Muscle layer of duodenum (tissue), 2 donors: ENCODE data around the gene ZBTB45.
A peak's percentile ranks its signal among the peaks of the same experiment; 100 is the strongest.
"Not testable (repeated sequence)": the region's sequence is repeated elsewhere in the genome, so short reads cannot be mapped to it uniquely, and the experiment has no call there.

ENCODE experiments used
- H3K27ac ChIP-seq: one replicate; pipeline ENCODE4 v1.7.0; 2013; ENCODE audit warnings: mild to moderate bottlenecking, low read length
- H3K27me3 ChIP-seq: one replicate; pipeline ENCODE4 v1.7.0; 2013; ENCODE audit warnings: low read depth, mild to moderate bottlenecking, control low read depth, low read length
- H3K36me3 ChIP-seq, 2 donors: one replicate each; pipeline ENCODE4 v1.7.0; 2013; ENCODE audit warnings: low read length in 2 of 2, control low read depth in 1 of 2, mild to moderate bottlenecking in 1 of 2; ENCODE audit not compliant: insufficient read depth in 2 of 2, control insufficient read depth in 1 of 2
- H3K4me1 ChIP-seq, 2 donors: one replicate each; pipeline ENCODE4 v1.7.0; 2013; ENCODE audit warnings: low read length in 2 of 2, mild to moderate bottlenecking in 2 of 2, control low read depth in 1 of 2, moderate library complexity in 1 of 2; ENCODE audit not compliant: insufficient read depth in 2 of 2, control insufficient read depth in 1 of 2
- H3K4me3 ChIP-seq, 2 donors: one replicate each; pipeline ENCODE4 v1.7.0; 2013; ENCODE audit warnings: low read length in 2 of 2, low read depth in 1 of 2, mild to moderate bottlenecking in 1 of 2
- H3K9me3 ChIP-seq, 2 donors: one replicate each; pipeline ENCODE4 v1.7.0; 2013; ENCODE audit warnings: low read length in 2 of 2, control low read depth in 1 of 2, mild to moderate bottlenecking in 1 of 2; ENCODE audit not compliant: control insufficient read depth in 1 of 2
- donor health status: healthy.

ZBTB45 gene

DNA sequence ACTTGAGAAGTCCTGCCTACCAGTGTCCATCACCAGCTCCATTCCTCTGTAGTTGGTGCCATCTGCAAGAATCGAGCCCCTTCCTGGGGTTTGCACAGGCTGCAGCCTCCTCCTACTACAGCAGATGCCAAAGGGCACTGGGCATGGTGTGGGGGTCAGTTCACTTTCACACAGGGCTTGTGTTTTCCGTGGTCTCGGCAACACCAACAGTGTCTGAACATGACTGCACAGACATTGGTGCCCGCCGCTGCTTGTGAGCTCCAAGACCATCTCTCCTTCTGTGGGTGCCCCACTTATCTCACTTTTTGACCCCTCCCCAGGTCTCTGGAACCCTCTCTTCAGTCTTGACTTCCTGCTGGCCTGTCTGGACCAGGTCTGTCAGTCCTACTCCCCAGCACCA, 28.2 kb downstream of the ZBTB45 start:
- Histone ChIP-seq H3K27me3 (no peaks in the 10 kb centered on the region), H3K27ac (no peak overlapping the region), H3K4me1 (no peaks in the 10 kb centered on the region)

DNA sequence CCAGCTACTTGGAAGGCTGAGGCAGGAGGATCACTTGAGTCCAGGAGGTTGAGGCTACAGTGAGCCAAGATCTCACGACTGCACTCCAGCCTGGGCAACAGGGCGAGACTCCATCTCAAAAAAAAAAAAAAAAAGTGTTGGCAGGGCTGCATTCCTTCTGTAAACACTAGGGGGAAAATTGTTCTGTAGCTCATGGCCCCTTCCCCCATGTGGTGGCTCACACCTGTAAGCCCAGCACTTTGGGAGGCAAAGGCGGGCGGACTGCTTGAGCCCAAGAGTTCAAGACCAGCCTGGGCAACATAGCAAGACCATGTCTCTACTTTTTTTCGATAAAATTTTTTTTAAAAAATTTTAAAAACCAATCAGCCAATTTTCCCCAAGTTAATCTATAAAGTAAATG, 35.3 kb downstream of the ZBTB45 start:
- not testable (repeated sequence) for H3K27me3 ChIP-seq, H3K4me3 ChIP-seq, H3K9me3 ChIP-seq, H3K4me1 ChIP-seq, H3K27ac ChIP-seq
- peaks cover 4 to 26% of the 10 kb centered on the region in 2 donors for H3K36me3 ChIP-seq

More for the DNA sequence above, 28.2 kb downstream of the ZBTB45 start:
- H3K4me3 ChIP-seq = no peak overlapping the region
- no peaks in the 10 kb centered on the region for H3K9me3 ChIP-seq
- H3K36me3 ChIP-seq = no peaks in the 10 kb centered on the region

DNA sequence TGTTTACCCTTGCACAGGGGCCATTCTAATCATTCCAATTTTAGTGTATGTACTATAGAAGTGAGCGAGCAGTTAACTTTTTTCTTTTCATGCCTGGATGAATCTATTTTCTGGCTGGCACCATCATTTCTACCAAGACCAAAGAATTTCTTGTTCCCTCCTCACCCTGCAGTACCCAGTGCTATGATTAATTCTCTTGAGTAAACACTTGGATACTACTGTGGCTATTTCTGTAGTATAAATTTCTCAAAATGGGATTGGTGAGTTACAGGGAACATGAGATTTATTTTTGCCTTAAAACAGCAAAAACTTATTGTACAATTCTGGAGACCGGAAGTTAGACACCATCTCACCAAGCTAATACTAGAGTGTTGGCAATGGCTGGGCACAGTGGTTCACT, 35.8 kb downstream of the ZBTB45 start:
- Histone ChIP-seq H3K36me3 (peaks cover 4 to 32% of the 10 kb centered on the region in 2 donors), H3K27me3 (no peaks in the 10 kb centered on the region), H3K4me3 (no peak overlapping the region), H3K27ac (no peak overlapping the region), H3K4me1 (no peaks in the 10 kb centered on the region), H3K9me3 (no peaks in the 10 kb centered on the region)

DNA sequence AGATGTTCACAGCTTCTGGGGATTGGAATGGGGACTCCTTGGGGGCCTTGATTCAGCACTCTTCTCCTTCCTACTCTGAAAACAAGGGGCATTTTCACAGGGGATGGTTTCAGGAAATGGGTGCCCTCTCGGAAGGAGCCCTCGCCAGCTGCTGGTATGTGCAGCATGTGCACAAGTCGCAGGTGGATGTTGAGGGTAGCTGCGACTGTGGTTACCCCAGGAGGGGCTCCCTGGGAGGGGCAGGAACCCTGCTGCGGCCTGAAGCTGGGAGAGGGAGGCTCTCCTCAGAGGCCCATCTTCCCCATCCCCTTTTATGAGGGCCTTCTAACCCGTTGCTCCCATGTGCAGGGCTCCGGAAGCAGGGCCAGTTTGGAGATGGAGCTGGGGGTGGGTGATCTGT, 37.2 kb downstream of the ZBTB45 start:
- Histone ChIP-seq H3K27me3 (no peaks in the 10 kb centered on the region), H3K9me3 (no peaks in the 10 kb centered on the region), H3K4me1 (no peaks in the 10 kb centered on the region), H3K36me3 (peaks cover 4 to 34% of the 10 kb centered on the region in 2 donors), H3K4me3 (no peak overlapping the region), H3K27ac (no peak overlapping the region)

DNA sequence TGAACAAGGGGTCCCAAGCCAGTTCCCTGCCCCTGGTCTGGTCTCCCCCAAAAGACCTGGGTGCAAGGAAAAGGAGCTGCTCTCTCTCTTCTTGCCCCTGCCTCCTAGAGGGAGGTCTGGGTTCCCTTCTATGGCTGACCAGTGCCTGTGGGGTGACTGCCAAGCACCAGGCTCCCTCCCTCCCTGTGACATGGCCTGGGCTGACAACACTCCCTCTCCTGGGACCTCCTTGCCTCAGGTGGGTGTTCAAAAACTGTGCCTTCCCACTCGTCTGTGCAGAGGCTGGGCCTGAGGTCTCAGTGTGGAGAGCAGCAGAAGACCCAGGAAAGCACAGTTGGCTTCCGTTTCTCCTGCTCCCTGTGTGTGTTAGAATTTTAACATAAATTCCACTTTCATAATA, 38.8 kb downstream of the ZBTB45 start:
- Histone ChIP-seq H3K4me1 (peaks cover 4 to 10% of the 10 kb centered on the region in 2 donors), H3K9me3 (no peaks in the 10 kb centered on the region), H3K4me3 (no peak overlapping the region), H3K27me3 (no peaks in the 10 kb centered on the region), H3K36me3 (peaks cover 4 to 34% of the 10 kb centered on the region in 2 donors), H3K27ac (no peak overlapping the region)

DNA sequence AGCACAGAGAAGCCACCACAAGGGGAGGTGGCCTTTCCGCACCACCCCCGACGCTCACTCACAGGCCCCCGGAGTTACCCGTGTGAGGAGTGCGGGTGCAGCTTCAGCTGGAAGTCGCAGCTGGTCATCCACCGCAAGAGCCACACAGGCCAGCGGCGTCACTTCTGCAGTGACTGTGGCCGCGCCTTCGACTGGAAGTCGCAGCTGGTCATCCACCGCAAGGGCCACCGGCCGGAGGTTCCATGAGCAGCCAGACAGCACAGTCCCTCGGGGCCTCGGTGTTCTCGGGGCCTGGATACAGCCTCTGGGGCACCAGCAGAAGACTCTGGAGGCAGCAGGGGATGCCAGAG, 39.2 kb downstream of the ZBTB45 start:
- H3K9me3 ChIP-seq = no peaks in the 10 kb centered on the region
- H3K4me3 ChIP-seq = no peak overlapping the region
- H3K27me3 ChIP-seq = no peaks in the 10 kb centered on the region
- peaks cover 4 to 34% of the 10 kb centered on the region in 2 donors for H3K36me3 ChIP-seq
- H3K4me1 ChIP-seq = peaks cover 4 to 10% of the 10 kb centered on the region in 2 donors
- H3K27ac ChIP-seq = no peak overlapping the region

DNA sequence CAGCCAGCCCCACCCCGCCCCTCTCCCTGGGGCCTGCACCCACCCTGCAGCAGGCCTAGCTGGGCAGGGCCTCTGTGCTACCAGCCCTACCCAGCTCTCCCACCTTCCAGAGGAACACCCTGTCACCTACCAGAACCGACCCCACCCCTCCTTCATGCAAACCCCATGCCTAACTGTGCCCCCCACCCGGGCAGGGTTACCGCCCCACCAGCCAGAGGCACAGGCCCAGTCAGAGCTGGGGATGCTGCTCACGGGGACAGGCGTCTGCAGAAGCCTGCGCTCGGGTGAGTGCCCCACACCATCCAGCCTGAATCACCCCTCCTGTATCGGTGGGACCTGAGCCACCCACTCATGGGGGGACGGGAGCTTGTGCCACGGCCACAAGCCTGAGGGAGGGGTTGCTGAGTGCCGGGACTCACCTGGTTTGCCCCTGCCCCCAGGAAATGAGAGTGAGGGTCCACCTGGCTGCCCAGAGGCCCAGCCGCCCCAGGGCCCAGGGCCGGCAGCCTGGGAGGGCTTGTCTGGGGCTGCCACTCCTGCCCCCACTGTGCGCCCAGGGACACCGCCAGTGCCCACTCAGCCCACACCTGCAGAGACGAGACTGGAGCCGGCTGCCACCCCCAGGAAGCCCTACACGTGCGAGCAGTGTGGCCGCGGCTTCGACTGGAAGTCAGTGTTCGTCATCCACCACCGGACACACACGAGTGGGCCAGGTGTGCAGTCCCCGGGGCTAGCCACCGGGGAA, 39.7 kb downstream of the ZBTB45 start:
- no peaks in the 10 kb centered on the region for H3K27me3 ChIP-seq
- H3K4me3 ChIP-seq = no peak overlapping the region
- peaks cover 4 to 34% of the 10 kb centered on the region in 2 donors for H3K36me3 ChIP-seq
- no peaks in the 10 kb centered on the region for H3K9me3 ChIP-seq
- H3K4me1 ChIP-seq = peaks cover 4 to 15% of the 10 kb centered on the region in 2 donors
- no peak overlapping the region for H3K27ac ChIP-seq

DNA sequence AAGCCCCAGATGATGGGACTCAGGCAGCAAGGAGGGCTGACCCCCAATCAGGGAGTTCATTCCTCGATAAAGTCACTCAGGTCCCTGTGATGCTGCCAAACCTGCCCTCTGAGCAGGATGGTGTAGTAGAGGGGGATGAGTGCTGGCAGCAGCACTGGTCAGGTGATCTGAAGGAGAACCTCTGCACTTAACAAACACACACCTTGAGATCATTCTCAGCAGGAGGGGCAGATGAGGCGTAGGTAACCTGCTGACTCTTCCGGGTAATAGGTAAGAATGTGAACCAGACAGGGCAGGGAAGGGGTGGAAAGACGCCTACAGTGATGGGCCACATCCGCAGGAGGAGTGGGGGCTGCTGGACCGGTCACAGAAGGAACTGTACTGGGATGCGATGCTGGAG, 40.3 kb downstream of the ZBTB45 start:
- Histone ChIP-seq H3K36me3 (peaks cover 4 to 34% of the 10 kb centered on the region in 2 donors), H3K27me3 (no peaks in the 10 kb centered on the region), H3K4me3 (no peak overlapping the region), H3K9me3 (no peaks in the 10 kb centered on the region), H3K4me1 (peaks cover 4 to 16% of the 10 kb centered on the region in 2 donors), H3K27ac (no peak overlapping the region)

DNA sequence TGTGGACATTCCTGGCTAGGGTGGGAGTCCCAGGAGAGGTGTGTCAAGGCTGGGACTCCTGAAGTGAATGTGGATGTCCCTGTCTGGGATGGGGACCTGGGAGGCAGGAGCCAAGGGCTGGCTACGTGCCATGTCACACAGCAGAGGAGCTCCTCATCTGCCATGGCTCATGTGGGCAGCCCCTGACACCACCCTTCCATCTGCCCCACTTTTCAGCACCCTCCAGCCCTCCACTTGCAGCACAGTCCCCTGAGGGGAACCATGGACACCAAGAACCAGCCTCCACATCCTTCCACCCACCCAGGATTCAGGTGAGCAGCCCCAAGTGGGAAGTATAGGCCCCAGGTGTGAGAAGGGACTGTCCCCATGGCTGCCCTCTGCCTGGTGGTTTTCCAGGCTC, 41.7 kb downstream of the ZBTB45 start:
- Histone ChIP-seq H3K27ac (no peak overlapping the region), H3K27me3 (no peaks in the 10 kb centered on the region), H3K4me3 (no peak overlapping the region), H3K9me3 (no peaks in the 10 kb centered on the region), H3K36me3 (peaks cover 4 to 43% of the 10 kb centered on the region in 2 donors), H3K4me1 (peaks cover 4 to 16% of the 10 kb centered on the region in 2 donors)

DNA sequence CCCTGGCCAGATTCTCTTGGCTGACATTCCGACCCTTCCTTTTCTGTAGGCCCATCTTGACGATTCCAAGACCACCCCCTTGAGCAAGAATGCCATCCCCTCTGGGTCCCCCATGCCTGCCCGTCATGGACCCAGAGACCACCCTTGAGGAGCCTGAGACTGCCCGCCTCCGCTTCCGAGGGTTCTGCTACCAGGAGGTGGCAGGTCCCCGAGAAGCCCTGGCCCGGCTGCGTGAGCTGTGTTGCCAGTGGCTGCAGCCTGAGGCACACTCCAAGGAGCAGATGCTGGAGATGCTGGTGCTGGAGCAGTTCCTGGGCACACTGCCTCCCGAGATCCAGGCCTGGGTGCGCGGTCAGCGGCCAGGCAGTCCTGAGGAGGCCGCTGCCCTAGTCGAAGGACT, 42.5 kb downstream of the ZBTB45 start:
- H3K9me3 ChIP-seq = no peaks in the 10 kb centered on the region
- peak overlapping the region; percentile 91 for H3K27ac ChIP-seq
- H3K4me3 ChIP-seq = peak overlapping the region; percentile 73 to 76
- H3K4me1 ChIP-seq = peaks cover 4 to 16% of the 10 kb centered on the region in 2 donors
- H3K27me3 ChIP-seq = no peaks in the 10 kb centered on the region
- H3K36me3 ChIP-seq = peaks cover 11 to 48% of the 10 kb centered on the region in 2 donors

DNA sequence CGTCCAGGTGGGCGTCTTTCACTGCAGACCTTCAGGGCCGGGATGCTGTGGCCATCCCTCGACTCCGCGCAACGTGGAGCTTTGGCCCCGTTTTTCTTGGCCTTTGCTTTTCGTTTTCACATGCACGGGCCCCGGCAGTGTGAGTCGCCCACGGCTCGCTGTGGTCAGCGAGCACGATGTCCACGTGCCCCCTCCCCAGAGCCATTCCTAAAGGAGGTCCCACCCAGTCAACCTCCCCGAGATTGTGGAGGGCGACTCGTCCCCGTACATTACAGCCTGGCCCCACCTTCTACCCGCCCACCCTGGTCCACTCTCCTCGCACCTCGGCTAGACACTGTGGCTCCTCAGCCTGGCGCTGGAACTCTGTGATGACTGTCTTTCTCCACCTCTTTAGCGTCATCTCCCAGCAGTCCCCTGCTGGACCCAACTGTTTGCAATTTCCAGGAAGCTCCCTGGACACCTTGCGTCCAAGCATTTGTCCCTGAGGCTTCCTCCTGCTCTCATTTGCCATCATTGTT, 43.1 kb downstream of the ZBTB45 start:
- peaks cover 14 to 51% of the 10 kb centered on the region in 2 donors for H3K36me3 ChIP-seq
- H3K27me3 ChIP-seq = no peaks in the 10 kb centered on the region
- H3K4me1 ChIP-seq = peaks cover 4 to 16% of the 10 kb centered on the region in 2 donors
- peak overlapping the region; percentile 91 for H3K27ac ChIP-seq
- H3K9me3 ChIP-seq = no peaks in the 10 kb centered on the region
- H3K4me3 ChIP-seq = peak overlapping the region; percentile 73 to 76
